Hematopoietic multipotent progenitor cell treated with erythropoietin and hydrocortisone succinate and interleukin-3 and kit ligand, for 4 days (in vitro differentiated cells): Measurements from ENCODE around the gene LYST.
"Not testable (repeated sequence)": the region's sequence is repeated elsewhere in the genome, so short reads cannot be mapped to it uniquely, and the experiment has no call there.

Source experiments
- DNase-seq: peaks from one replicate; pipeline ENCODE4 v3.0.0-alpha.2; 2015

The LYST gene

GRCh38 chr1:235866205-235866912, at the start of gene LYST:
LYST (minus strand) TSS chr1:235866906; CDS start chr1:235830417, 36,489 bp downstream.
- peak; percentile 79 for DNase-seq

DNA sequence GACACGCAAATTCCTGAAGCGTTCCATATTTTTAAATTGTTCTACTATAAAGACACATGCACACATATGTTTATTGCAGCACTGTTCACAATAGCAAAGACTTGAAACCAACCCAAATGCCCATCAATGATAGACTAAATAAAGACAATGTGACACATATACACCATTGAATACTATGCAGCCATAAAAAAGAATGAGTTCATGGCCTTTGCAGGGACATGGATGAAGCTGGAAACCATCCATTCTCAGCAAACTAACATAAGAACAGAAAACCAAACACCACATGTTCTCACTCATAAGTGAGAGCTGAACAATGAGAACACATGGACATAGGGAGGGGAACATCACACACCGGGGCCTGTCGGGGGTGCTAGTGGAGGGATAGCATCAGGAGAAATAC, 48.8 kb upstream of the LYST start:
- DNase-seq: not testable (repeated sequence)

DNA sequence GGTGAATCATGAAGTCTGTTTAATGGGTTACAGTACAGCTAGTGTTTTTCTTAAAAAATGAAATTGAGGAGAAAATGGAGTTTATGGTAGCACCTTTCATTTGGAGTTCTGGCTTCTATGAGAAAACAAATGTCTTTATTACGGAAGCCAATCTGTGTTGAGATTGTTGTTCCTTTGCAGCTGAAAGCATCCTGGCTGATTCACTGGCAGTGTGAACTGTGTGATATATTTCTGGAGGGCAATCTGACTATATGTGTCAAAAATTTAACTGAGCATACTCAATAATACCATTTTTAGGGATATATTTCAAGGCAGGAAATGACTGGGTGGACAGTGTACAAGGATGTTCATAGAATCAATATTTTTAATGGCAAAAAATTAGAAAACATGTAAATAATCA, 46.6 kb upstream of the LYST start:
- no peak for DNase-seq

- no peak for DNase-seq
Observed at GRCh38 chr1:235911876-235912275, 45.2 kb upstream of the LYST start.

- DNase-seq: no peak
Observed at GRCh38 chr1:235911300-235911662, 44.6 kb upstream of the LYST start.

GRCh38 chr1:235910357-235911299, 43.9 kb upstream of the LYST start:
- DNase-seq: peak; percentile 57

GRCh38 chr1:235908742-235909520, 42.2 kb upstream of the LYST start:
- no peak for DNase-seq

- DNase-seq: no peak
Observed at GRCh38 chr1:235907897-235908240, 41.2 kb upstream of the LYST start.

- DNase-seq: no peak
Observed at GRCh38 chr1:235907187-235907896, 40.6 kb upstream of the LYST start.

- no peak for DNase-seq
Observed at GRCh38 chr1:235906436-235906835, 39.7 kb upstream of the LYST start.

- not testable (repeated sequence) for DNase-seq
Observed at GRCh38 chr1:235903809-235904208, 37.1 kb upstream of the LYST start.

DNA sequence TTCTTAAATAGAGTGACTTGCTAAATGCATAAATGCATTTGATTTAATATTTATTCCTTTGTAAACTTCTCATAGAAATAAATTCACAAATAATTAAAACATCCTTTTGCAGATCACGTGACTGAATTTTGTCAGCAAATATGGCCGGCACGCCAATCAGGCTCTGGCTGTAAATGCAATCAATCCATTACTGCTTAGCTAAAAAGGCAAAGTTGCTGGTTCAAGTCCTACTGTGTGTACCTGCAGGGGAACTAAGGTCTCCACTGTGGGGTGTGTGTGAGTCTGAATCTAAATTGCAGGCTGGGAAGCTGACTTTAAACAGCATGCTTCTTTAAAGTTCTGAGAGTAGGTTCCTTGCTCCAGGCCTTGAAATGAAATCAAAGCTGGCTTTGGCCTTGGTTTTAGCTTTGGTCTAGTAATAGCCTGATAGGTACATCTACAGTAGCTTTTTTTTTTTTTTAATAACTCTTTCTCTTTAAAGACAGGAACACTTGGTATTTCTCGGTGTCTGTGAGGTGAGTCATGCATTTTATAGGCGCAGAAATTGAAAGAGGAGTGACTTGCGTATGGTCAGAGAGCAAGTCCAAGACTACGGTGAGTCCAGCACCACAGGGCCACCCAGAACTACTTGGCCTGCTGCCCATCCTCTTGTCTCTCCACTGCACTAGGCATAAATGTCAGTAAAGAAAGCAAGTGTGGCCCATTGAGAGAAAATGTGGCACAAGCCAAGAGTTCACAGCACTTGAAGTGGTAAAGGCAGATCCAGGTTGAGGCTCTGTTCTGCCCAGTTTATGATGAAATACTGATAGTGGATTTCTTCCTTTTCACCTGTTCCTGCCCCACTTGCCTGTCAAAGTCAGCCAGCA, 36.2 kb upstream of the LYST start:
- no peak for DNase-seq

DNA sequence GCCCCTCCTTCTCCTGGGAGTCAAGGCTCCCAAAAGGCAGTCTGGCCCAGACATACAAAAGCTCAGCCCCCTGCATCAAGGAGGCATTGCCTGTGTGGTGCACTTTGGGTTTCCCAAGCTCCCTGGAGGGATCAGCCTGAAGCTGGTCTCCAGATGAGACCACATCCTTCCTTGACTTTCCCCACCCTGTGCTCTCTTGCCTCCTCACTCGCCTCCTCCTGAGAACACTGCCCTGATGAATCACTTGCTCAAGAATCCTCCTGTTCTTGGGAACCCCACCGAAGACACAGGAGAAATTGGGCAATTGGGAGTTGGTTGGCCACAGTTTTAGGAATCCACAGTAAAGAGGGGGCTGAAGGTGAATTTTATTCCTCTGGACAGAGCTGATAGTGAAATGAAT, 34.8 kb upstream of the LYST start:
- peak; percentile 50 for DNase-seq

DNA sequence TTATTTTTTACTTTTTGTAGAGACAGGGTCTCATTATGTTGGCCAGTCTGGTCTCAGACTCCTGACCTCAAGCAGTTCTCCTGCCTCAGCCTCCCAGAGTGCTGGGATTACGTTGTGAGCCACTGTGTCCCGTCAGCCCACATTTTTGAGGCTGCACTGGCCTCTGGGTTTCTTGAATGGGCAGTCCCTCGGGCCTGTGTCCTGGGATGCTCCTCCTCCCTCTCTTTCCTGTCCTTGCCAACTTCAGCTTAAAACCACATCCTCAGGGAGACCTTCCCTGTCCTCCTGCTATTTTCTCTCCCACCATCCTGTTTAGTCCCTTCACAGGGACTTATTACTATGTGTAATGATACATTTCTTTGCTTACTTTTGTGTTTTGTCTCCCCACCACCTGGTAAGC, 31.4 kb upstream of the LYST start:
- no peak for DNase-seq

GRCh38 chr1:235893840-235894239, 27.1 kb upstream of the LYST start:
- no peak for DNase-seq

DNA sequence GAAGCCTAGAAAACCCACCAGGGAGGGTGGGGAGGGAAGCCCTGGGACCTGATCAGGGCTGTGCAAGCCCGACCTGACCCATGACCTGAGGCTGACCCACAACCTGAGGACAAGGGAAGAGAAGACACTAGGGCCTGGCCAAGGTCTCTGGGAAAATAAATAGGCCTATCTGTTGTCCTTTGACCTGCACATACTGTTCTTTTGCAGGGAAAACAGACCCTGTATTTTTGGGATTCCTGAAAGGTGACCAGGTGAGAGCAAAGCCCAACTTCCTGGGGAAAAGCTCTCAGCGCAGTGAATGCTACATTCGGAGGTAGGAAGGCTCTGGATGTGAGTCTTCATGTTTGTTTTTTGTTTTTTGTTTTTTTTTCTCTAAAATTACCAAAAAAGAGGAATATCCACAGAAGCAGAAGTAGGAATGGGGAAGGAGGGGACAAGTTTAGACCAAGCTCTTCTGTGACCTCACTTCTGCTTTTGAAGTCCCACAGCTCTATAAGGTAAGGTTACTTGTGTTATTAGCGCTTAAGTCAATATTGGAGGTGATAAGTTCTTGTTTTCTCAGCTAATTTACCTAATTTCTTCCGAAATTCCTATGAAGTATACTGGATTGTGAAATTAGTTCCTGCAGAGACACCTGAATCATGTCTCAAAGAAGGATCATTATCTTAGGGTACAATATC, 26.2 kb upstream of the LYST start:
- DNase-seq: peak; percentile 78

DNA sequence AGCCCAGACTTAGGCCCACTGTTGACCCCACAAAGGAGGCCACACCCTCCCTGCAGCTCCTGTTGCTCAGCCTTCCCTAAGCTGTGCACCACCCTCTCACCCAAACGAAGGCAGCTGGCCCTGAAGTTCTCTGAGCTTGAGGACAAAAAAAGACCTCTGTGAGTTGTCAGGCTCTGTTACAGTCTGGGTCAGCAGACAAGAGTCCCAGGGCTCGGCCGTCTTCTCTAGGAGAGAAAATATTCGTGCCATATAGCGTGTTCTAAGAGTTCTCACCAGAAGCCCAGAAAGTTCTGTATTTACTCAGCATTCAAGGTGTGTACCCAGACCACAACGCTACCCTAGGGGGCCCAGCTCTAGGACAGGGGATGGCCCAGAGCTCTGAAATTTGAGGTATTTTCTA, 25.5 kb upstream of the LYST start:
- DNase-seq: no peak

DNA sequence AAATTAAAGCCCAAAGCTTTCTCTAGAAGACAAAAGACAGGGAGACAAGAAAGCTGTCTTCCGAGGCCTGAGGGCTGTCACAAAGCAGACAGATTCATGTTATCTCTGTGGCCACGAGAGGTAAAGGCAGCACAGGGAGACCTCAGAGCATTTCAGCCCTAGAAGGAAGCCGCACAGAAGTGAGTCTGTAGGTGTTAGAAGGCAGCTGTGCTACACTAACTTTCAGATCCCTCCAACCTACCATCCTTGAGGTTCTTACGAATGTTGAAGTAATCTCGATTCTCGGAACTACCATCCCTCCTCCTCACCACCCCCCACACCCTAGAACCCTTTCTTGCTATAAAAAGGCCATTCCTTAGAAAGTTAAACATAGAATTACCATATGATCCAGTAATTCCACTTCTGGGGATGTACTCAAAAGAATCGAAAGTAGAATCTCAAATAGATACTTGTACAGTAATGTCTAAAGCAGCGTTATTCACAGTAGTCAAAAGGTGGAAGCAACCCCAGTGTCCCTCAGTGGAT, 21.5 kb upstream of the LYST start:
- no peak for DNase-seq

GRCh38 chr1:235887676-235888075, 21.0 kb upstream of the LYST start:
- DNase-seq: no peak

DNA sequence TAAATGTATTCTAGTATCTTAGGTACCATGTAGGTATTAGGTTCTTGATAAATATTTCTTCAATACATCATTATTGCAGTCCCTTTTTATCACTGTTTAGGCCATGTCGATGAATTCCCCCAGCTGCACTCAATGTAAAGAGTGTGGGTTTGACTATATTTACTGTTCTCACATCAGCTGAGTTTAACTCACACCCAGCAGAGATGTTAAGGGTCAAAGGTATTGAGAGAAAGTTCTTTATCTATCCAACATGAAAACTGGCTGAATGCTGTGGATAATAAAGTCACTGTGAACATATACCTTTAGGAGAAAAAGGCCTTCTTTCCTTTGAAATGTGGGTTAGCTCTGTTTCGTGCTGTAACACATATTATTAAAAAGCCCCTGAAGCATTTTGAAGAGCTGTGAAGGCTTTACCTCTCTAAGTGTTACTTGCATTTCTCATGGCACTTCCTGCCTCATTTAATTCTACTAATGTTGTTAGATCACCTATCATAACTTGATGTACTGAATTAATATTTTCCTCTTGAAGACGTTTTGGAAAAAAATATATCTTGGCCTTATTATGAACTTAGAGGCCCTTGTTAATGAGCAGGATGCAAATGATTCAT, 19.1 kb upstream of the LYST start:
- DNase-seq: no peak
